HK-2 (cell line): ENCODE measurements around the gene SPEM2.

Source experiments
- DNase-seq: peaks from one replicate; pipeline ENCODE4 v3.0.0-alpha.2; 2018; ENCODE audit not compliant: unreplicated experiment

Gene SPEM2

DNA sequence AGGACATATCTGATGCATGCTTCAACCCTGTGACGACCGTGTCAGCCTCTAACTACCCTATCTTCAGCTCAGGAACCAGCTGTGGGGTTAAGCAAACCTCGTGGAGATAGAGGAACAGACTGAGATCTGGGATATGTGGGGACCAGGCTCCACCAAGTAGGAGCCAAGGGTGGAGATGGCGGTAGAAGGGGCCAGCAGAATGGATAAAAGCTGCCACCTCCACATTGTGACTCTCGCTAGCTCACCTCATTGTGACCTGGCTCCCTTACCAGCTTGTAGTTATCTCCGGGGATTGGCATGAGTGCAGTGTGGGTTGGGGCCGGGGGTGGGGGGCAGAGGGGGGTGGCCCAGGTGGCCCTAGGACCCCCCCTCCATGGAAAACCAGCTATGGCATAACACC lies at the start of gene SPEM2:
Gene SPEM2 (plus strand): TSS at position 301 of the 400 bp plus-strand sequence. CDS start 73 bp downstream, at position 374.
- DNase-seq: no peak

DNA sequence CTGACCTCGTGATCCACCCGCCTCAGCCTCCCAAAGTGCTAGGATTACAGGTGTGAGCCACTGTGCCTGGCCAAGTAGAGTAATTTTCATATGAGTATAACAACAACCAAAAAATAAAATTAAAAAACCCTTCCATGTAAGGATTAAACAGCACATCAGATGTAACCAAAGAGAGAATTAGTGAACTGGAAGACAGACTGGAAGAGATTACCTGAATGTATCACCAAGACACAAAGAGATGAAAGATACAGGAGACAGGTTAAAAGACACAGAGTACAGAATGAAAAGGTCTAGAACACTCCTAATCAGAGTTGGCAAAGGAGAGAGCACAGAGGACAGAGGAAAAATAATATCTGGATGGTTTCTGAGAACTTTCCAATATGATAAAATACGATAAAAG lies 46.3 kb upstream of the SPEM2 start:
- no peak for DNase-seq

DNA sequence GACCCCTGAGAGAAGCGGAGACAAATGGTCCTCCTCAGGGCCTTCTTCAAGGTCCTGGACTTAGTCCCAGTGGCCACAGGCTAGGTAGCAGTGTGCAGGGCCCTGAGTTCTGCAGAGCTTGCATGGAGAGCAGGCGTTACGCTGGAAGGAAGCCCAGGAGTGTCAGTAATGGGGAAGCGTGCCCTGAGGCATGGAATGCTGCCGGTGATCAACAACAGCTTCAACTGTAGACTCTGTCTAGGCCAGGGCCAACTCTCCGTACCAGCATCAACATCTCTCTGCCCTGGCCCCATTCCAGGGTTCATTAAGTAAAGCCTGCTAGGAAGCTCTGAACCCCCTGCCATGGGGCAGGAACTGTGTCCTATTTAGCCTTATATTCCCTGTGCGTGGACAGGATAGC lies 45.1 kb upstream of the SPEM2 start:
- no peak for DNase-seq

DNA sequence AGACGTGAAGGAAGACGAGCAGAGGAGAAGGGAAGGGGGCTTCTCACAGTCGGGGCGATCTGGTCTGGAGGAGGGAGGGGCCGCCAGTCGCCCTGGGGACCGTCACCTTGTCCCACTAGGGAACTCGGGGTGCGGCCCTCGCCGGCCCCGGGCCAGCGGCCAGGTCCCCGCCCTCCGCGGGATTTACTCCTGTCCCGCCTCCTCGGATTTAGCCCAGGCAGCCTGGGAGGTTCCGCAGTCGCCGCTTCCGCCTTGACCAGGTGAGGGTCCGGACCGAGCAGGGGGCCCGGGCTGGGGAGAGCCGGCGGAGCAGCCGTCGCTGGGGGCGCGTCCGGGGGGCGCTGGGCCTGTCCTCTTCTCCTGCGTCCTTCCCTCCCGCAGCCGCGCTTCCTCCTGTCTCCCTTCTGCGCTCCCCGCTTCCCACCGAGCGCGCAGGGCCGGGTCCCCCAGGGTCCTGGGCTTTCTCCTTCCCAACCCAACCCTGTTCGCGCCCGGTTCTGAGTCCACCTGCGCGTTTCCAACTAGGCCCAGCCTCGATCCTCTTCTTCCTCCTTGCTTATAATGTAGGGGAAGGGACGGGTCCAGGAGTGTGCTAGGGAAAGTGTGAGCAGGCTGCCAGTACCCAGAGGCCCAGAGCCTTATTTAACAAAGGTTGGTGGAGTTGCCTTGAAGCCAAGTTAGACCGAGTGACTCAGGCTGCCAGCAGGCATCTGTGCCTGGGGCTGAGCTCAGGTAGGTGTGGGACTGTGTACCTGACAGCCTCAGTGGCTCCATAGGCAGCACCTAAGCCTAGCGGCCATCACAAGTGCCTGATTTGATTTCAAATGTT lies 44.3 kb upstream of the SPEM2 start, which contains the start of gene TNK1:
Gene TNK1 (plus strand): TSS at position 235 of the 829 bp plus-strand sequence. CDS start 1,838 bp downstream, outside the sequence.
- peak; percentile 64 for DNase-seq

DNA sequence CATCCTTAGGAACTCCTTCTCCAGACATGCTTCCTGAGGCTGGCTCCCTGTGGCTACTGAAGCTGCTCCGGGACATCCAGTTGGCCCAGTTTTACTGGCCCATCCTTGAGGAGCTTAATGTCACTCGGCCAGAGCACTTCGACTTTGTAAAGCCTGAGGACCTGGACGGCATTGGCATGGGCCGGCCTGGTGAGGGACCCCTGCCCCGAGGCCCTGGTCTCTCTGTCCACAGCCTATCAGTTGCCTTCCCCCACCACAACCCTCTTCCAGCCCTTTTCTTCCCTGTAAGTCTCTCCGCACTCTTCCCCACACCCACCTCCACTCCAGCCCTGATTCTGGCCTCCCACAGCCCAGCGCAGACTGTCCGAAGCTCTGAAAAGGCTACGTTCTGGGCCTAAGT lies 42.5 kb upstream of the SPEM2 start:
- no peak for DNase-seq

DNA sequence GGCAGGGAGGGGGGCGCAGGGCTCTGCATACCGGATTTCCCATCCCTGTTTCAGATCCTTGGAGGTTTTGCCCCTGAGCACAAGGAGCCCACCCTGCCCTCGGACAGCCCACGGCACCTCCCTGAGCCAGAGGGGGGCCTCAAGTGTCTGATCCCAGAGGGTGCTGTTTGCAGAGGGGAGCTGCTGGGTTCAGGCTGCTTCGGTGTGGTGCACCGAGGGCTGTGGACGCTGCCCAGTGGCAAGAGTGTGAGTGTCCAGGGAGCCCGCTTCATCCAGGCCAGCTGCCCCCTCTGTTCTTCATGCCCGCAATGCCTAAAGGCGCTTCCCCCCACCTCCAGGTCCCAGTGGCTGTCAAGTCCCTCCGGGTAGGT lies 42.1 kb upstream of the SPEM2 start:
- DNase-seq: no peak

DNA sequence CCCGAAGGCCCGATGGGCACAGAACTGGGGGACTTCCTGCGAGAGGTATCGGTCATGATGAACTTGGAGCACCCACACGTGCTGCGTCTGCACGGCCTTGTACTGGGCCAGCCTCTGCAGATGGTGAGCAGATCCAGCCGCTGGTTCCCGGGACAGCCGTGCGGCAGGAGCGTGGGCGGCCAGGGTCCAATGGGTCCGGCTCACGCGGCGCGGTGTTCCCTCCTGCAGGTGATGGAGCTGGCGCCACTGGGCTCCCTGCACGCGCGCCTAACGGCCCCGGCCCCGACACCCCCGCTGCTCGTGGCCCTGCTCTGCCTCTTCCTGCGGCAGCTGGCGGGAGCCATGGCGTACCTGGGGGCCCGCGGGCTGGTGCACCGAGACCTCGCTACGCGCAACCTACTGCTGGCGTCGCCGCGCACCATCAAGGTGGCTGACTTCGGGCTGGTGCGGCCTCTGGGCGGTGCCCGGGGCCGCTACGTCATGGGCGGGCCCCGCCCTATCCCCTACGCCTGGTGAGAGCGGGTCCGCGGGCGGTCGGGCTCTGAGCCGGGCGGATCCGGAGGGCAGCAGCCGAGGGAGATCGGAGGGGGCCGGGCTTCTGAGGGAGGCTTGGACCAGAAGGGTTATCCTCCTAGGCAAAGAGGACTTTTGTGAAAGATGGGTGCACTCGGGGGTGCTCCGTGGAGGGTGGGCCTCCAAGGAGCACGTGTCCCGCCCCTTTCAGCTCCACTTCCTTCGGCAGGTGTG lies 41.5 kb upstream of the SPEM2 start:
- DNase-seq: no peak

DNA sequence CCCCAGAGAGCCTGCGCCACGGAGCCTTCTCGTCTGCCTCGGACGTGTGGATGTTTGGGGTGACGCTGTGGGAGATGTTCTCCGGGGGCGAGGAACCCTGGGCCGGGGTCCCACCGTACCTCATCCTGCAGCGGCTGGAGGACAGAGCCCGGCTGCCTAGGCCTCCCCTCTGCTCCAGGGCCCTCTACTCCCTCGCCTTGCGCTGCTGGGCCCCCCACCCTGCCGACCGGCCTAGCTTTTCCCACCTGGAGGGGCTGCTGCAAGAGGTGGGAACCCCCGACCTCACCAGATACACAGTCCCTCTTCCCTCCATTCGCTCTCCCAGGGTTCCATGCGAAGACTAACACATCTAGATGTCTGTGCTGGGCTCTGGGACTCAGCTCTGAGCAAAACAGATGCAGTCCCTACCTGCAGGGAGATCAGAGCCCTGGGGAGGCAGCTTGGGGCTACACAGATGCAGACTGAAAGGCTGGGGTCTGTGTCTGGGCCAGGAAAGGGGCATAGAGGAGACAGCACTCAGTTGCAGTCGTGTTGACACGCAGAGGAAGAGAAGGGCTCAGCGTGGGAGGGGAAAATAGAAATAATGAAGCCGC lies 40.8 kb upstream of the SPEM2 start:
- DNase-seq: no peak

DNA sequence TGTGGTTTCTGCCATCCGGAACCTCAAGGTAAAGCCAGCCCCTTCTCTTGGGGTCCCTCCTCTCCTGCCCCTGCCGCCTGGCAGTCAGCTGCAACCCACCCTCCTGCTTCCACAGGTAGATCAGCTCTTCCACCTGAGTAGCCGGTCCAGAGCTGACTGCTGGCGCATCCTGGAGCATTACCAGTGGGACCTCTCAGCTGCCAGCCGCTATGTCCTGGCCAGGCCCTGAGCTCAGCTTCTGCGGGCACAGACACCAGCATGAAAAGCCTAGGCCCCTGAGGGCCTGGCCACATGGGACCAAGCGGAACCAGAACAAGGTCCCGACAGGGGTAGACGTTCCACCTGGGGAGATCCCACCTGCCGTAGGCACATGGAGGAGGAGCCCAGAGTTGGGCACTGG lies 36.6 kb upstream of the SPEM2 start:
- no peak for DNase-seq

DNA sequence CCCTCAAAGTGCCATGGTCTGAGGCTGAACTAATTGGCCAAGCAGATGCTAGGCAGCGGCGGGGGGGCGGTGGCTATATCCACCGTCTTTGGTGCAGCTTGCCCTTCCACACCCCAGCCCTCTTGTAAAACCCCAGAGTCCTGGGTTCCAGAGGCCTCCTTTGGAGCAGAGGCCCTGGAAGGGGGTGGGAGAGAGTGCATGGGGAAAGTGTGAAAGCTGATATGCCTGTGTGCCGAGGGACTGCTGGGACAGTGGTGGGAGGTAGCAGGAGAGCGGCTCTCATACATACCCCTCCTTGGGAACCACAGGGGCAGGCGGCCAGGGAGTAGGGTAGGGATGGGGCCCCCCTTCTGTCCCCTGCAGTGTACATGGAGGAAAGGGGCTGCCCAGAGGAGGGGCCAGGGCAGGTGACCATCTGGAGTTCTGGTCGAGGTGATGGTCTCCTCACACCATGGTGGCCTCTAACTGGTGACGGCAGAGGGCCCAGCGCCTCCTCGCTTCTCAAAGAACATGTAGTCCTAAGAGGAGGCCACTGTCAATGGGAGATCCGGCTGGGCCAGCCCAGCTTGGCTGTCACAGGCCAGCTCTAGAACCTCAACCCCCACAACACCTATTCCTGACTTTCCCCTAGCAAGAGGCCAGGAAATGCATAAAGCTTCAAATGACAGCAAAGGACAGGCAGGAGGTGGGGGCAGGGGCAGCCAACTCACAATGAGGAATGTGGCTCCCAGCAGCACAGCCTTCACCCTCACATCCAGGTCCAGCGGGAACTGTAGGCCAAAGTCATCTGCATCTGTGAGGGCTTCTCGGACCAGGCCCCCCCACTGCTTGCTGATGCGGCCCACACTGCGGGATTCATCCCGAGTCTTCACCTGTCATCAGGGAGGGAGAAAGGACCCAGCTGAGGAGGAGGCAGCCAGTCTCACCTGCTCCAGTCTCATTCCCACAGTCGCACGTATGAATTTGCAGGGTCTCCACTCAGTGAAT lies 35.2 kb upstream of the SPEM2 start:
- DNase-seq: no peak

DNA sequence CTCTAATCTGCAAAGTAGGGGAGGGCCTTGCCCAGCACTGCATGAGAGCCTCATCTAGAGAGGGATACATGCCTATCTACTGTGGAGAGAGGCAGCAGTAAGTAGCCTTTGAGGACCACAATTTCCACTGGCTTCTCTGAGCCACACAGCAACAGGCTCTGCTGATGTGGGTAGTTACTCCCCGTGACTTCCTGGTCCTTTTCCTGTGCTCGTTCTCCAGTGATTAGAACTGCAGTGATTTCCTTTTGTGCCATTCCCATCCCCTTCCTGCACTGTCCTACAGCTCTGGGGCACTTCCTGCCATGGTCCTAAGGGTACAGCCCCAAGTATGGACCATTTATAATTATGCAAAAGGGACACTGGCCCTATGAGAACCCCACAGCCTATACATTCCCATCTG lies 34.1 kb upstream of the SPEM2 start:
- DNase-seq: no peak

DNA sequence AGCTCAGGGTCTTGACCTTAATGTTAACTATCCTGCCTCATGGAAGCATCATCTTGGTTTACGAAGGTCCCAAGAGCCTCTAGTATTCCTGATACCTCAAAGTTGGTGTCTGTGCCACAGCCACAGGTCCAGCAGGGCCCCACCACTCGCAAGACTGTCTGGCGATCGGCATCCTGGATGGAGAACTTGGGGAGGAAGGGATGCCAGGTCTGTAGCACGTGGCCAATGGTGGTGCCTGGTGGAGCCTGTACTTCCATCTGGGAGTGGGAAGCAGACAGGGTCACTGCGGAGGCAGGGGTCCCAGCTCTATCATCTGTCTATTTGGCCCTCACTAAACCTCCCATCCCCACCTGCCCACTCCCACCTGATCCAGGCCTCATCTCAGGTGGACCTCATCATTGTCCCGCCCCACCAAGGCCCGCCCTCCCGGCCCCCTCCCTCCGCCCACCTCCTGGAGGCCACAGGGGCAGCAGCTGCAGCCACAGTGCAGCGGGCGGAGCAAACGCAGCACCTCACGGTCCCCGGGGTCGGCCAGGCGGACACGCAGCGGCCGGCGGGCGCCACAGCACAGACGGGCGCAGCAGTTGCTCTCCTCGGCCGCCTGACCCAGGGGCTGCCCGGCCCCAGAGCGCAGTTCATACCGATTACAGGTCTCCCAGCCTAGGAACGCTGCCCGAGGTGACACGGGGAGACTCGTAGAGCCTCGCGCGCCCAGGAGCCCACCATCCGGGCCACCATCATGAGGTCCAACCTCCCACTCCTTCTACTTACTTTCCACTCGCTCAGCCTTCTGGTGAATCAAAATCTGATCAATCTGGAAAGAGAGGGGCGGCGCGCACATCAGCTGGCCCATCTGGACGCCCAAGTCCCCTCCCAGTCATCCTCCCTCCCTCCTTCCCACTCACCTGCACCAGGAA lies 32.5 kb upstream of the SPEM2 start:
- DNase-seq: no peak

DNA sequence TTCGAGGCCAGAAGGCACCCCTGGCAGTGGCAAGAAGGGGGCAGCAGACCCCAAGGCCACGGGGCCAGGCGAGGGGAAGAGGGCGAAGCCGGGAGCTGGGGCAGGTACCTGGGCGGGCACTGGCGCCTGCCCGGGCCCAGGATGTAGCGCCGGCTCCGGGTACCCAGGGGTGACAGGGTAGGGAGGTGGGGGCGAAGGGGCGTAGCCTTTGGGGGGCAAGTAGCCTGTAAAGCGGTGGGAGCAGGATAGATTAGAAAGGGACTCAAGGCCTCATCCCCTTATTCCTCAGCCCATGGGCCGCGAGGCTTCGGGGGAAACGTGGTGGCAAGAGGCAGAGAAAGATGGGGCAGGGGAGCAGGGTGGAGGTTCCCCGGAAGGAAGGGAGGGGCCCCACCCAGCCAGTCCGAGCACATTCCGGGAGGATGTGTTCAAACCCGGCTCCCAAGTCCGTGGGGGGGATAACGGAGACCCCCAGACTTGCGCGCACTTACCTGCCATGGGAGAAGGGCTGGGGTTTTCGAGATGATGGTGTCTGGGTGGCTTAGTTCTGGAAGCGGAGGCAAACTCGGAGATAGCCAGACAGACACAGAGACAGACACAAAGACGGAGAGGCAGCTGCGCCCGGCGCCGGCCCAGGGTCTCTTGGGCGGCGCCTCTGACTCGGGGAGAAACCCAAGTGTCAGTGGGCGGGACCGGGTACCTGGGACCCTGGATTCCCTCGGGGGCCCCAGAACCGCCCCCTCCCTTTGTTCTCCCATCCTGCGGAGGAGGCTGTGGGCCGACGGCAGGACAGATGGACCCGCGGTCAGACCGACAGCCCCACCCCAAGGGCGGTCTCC lies 31.6 kb upstream of the SPEM2 start:
- no peak for DNase-seq

DNA sequence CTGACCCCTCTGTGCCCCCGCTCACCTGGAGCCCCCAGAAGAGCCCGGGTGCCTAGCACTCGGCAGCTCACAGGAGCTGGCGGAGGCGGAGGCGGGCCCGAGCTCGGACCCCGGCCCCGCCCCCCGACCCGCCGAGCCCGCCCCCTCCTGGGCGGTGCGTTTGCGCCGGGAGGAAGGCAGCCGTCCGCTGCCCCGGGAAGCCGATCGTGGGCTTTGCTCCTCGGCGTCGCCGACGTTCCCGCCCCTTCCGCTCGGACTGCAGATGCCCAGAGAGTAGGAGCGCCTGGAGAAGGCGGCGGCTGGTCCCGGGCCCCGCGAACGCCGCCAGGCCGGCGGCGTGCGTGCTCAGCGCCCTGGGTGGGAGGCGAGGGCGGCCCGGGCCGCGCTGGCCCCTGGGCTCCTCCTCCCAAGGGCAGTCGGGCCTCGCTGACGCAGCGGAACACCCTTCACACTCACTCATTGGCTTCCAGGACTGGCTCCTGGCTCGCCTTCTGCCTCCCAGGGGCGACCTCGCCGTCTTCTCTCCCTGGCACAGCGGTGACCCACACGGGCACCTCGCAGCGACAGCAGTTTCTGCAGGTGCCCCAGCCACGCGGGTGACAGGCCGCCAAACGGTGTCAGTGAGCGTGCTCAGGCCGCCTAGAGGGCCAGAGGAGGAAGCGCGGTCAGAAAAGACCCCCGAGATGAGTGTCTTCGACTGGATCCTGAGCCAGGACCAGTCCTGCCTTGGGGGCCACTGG lies 30.8 kb upstream of the SPEM2 start, which contains the start of gene PLSCR3:
Gene PLSCR3 (minus strand): TSS at position 74 of the 740 bp plus-strand sequence. CDS start 415 bp downstream, outside the sequence.
- DNase-seq: peak; percentile 88

DNA sequence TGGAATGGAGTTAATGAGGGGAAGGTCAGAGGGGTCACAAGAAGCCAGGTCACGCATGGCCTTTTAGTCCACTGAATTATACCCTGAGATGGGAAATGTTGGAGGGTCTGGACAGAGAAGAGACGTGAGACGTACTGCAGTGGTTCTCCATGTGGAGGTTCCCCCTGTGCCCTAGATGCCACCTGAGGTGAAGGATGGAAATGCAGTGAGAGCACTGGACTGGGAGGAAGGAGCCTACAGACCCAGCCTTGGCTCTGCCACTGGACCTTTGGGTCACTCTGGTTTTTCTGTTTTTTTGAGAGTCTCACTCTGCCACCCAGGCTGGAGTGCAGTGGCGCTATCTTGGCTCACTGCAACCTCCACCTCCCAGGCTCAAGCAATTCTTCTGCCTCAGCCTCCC lies 29.3 kb upstream of the SPEM2 start:
- DNase-seq: no peak

DNA sequence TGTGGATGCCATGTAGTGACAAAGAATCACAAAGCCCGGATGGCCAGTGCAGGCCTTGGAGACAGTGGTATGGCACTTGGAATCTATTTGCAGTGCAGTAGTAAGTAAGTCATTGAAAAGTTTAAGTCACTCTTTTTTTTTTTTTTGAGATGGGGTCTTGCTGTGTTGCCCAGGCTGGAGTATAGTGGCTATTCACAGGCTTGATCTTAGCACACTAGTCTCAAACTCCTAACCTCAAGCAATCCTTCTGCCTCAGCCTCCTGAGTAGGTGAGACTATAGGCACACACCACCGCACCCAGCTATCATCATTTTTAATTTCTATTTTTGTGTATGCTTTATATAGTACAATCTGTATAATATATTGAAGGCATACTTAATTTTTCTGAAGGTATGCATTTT lies 26.8 kb upstream of the SPEM2 start:
- no peak for DNase-seq

DNA sequence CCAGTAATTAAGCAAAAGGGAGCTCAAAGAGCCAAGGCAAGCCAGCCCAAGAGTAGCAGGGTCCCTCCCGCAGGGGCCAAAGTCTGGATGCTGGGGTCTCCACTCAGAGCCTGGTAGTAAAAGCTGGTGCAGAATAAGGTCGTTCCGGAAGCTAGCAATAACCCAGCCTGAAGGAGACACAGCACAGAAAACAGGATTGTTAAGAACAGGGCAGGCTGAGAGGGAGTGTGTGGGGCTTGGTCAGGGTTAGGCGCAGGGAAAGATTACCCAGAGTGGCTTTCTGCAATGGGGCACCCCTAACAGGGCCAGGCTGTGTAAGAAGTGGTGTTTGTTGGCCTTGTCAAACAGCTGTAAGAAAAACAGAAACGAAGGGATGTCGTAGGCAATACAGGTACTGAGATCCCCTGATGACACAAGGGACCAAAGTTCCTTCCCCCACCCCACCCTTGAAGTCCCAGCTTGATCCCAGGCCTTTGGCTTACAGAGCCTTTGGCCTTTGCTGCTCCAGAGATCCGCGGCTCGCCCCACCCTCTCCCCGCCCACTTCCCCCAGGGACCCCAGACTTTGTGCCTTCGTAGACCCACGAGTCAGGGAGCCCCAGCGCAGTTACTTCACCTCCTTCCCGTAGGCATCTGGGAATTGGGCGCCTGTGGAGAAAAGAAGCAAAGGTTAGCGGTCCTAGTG lies 22.2 kb upstream of the SPEM2 start:
- DNase-seq: no peak

DNA sequence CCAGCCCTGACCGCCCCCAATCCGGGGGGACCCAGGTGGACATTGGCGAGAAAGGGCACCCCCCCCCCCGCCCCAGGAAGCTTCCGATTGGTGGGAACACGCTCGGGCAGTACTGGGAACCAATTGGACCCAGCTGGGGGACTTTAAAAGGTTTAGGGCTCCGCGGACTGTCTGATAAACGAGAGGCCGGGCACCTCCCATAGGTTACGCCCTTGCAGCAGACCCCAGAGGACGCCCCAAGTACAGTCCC lies 21.8 kb upstream of the SPEM2 start:
- no peak for DNase-seq
